MG63 (cell line): Measurements from ENCODE around the gene RBCK1. TPM values are rescaled to one million over a fixed set of nuclear protein-coding genes. Genes with fewer than 3 reads are reported as not detected.

Experiments used
- DNase-seq: peaks from one replicate; pipeline ENCODE4 v3.0.0-alpha.2; 2020
- H3K27me3 ChIP-seq: fragments of 250-450 bp; sonication (Bioruptor Pico); 2 replicates; pipeline ENCODE4 v1.5.1; 2020; ENCODE audit warnings: mild to moderate bottlenecking, moderate library complexity
- H3K36me3 ChIP-seq: fragments of 250-450 bp; sonication (Bioruptor Pico); 2 replicates; pipeline ENCODE4 v1.5.1; 2020; ENCODE audit warnings: mild to moderate bottlenecking, moderate library complexity
- H3K4me3 ChIP-seq: fragments of 250-450 bp; sonication (Bioruptor Pico); 2 replicates; pipeline ENCODE4 v1.5.1; 2020; ENCODE audit warnings: mild to moderate bottlenecking, moderate library complexity
- H3K9me3 ChIP-seq: fragments of 250-450 bp; sonication (Bioruptor Pico); 2 replicates; pipeline ENCODE4 v1.5.1; 2020; ENCODE audit warnings: mild to moderate bottlenecking, moderate library complexity
- total RNA-seq: library from RNA; depleted of rRNA; stranded (reverse); fragments of >200 nt; shearing (Covaris generic); gene quantifications from 2 replicates; pipeline ENCODE4 v1.2.3, GENCODE V29; 2014; ENCODE audit warnings: low replicate concordance

The RBCK1 gene
- total RNA-seq, 1 experiment from 2014 or later, result 68.7 TPM

GRCh38 chr20:404088-404487 lies 4.0 kb upstream of the RBCK1 start:
- DNase-seq, result no peak
- H3K9me3 ChIP-seq, result no peaks in the 10 kb centered on the region
- H3K27me3 ChIP-seq, result no peaks in the 10 kb centered on the region
- no peak overlapping the region for H3K4me3 ChIP-seq
- H3K36me3 ChIP-seq, result peaks cover 4% of the 10 kb centered on the region; the same call in 1 of the 2 replicates

GRCh38 chr20:406200-407132 lies 1.6 kb upstream of the RBCK1 start:
- H3K4me3 ChIP-seq, result no peak overlapping the region
- DNase-seq, result no peak
- peaks cover 17% of the 10 kb centered on the region for H3K36me3 ChIP-seq
- H3K27me3 ChIP-seq, result no peaks in the 10 kb centered on the region
- H3K9me3 ChIP-seq, result no peaks in the 10 kb centered on the region

- Histone ChIP-seq H3K27me3 (no peaks in the 10 kb centered on the region), H3K9me3 (no peaks in the 10 kb centered on the region), H3K4me3 (peak overlapping the region; percentile 94), H3K36me3 (peaks cover 23% of the 10 kb centered on the region)
- DNase-seq, result peak; percentile 83
Observed at GRCh38 chr20:407133-407952, 756 bp upstream of the RBCK1 start.

GRCh38 chr20:408843-409696 lies 971 bp downstream of the RBCK1 start:
- Histone ChIP-seq H3K27me3 (no peaks in the 10 kb centered on the region), H3K36me3 (peaks cover 23% of the 10 kb centered on the region), H3K9me3 (no peaks in the 10 kb centered on the region), H3K4me3 (peak overlapping the region; percentile 94)
- DNase-seq, result no peak

- Histone ChIP-seq H3K9me3 (no peaks in the 10 kb centered on the region), H3K27me3 (no peaks in the 10 kb centered on the region), H3K4me3 (peak overlapping the region; percentile 94)
Observed at GRCh38 chr20:409697-410559, 1.8 kb downstream of the RBCK1 start.

GRCh38 chr20:412081-412480 lies 4.0 kb downstream of the RBCK1 start:
- Histone ChIP-seq H3K4me3 (no peak overlapping the region), H3K9me3 (no peaks in the 10 kb centered on the region), H3K27me3 (no peaks in the 10 kb centered on the region), H3K36me3 (peaks cover 23% of the 10 kb centered on the region)
- DNase-seq, result no peak

More at GRCh38 chr20:409697-410559, 1.8 kb downstream of the RBCK1 start:
- no peak for DNase-seq
- H3K36me3 ChIP-seq, result peaks cover 23% of the 10 kb centered on the region

- Histone ChIP-seq H3K4me3 (no peak overlapping the region), H3K27me3 (no peaks in the 10 kb centered on the region), H3K36me3 (peaks cover 18% of the 10 kb centered on the region), H3K9me3 (no peaks in the 10 kb centered on the region)
- no peak for DNase-seq
Observed at GRCh38 chr20:414161-414560, 6.1 kb downstream of the RBCK1 start.

- H3K4me3 ChIP-seq, result no peak overlapping the region
- H3K36me3 ChIP-seq, result peaks cover 10% of the 10 kb centered on the region
- no peaks in the 10 kb centered on the region for H3K9me3 ChIP-seq
- DNase-seq, result no peak
- H3K27me3 ChIP-seq, result no peaks in the 10 kb centered on the region
Observed at GRCh38 chr20:415820-416322, 7.8 kb downstream of the RBCK1 start.

GRCh38 chr20:416950-417800 lies 9.1 kb downstream of the RBCK1 start:
- H3K36me3 ChIP-seq, result no peaks in the 10 kb centered on the region
- no peak overlapping the region for H3K4me3 ChIP-seq
- no peak for DNase-seq
- H3K9me3 ChIP-seq, result no peaks in the 10 kb centered on the region
- no peaks in the 10 kb centered on the region for H3K27me3 ChIP-seq

GRCh38 chr20:417801-418342 lies 9.8 kb downstream of the RBCK1 start:
- Histone ChIP-seq H3K36me3 (no peaks in the 10 kb centered on the region), H3K4me3 (no peak overlapping the region), H3K27me3 (no peaks in the 10 kb centered on the region), H3K9me3 (no peaks in the 10 kb centered on the region)
- DNase-seq, result no peak

GRCh38 chr20:418858-419365 lies 10.8 kb downstream of the RBCK1 start:
- Histone ChIP-seq H3K4me3 (no peak overlapping the region), H3K9me3 (no peaks in the 10 kb centered on the region), H3K36me3 (no peaks in the 10 kb centered on the region), H3K27me3 (no peaks in the 10 kb centered on the region)
- DNase-seq, result no peak

GRCh38 chr20:419556-420165 lies 11.6 kb downstream of the RBCK1 start:
- Histone ChIP-seq H3K4me3 (no peak overlapping the region), H3K27me3 (no peaks in the 10 kb centered on the region), H3K36me3 (no peaks in the 10 kb centered on the region), H3K9me3 (no peaks in the 10 kb centered on the region)
- no peak for DNase-seq

- Histone ChIP-seq H3K27me3 (no peaks in the 10 kb centered on the region), H3K4me3 (no peak overlapping the region), H3K9me3 (no peaks in the 10 kb centered on the region), H3K36me3 (no peaks in the 10 kb centered on the region)
- DNase-seq, result no peak
Observed at GRCh38 chr20:420166-420620, 12.1 kb downstream of the RBCK1 start.
